AG10803 (cell line): ENCODE data around the gene SENP1.

Source experiments
- DNase-seq: peaks from one replicate; pipeline ENCODE4 v3.0.0; 2010; ENCODE audit warnings: low read depth
- H3K4me3 ChIP-seq: 2 replicates; pipeline ENCODE4 v1.5.1; 2011; ENCODE audit warnings: mild to moderate bottlenecking, low read length, control low read depth
- CTCF ChIP-seq: conservative IDR thresholded peaks from 2 replicates; pipeline ENCODE4 v1.5.1; 2011; ENCODE audit warnings: mild to moderate bottlenecking, low read length, control low read depth, inconsistent platforms

SENP1 gene

GRCh38 chr12:48105867-48106680 lies at the start of gene SENP1:
Gene SENP1 (minus strand): TSS chr12:48106079. CDS start chr12:48101472, 4,607 bp downstream.
- peak; percentile 87 for DNase-seq
- peak within 1 kb of the TSS; percentile 91 for H3K4me3 ChIP-seq
- TF ChIP-seq CTCF = peak; percentile 38

GRCh38 chr12:48151103-48151771 lies 45.4 kb upstream of the SENP1 start:
- TF ChIP-seq CTCF = no peak
- no peak overlapping the region for H3K4me3 ChIP-seq
- DNase-seq = no peak

- H3K4me3 ChIP-seq = no peak overlapping the region
- TF ChIP-seq CTCF = no peak
- DNase-seq = no peak
These were observed 40.1 kb upstream of the SENP1 start for GRCh38 chr12:48145981-48146380.

- TF ChIP-seq CTCF = no peak
- no peak for DNase-seq
- no peak overlapping the region for H3K4me3 ChIP-seq
These were observed 38.0 kb upstream of the SENP1 start for GRCh38 chr12:48143898-48144297.

- no peak for TF ChIP-seq CTCF
- DNase-seq = no peak
- H3K4me3 ChIP-seq = no peak overlapping the region
These were observed 37.2 kb upstream of the SENP1 start for GRCh38 chr12:48142818-48143674.

- no peak for DNase-seq
- no peak for TF ChIP-seq CTCF
- H3K4me3 ChIP-seq = no peak overlapping the region
These were observed 29.1 kb upstream of the SENP1 start for GRCh38 chr12:48135027-48135426.
